Measurements from ENCODE around the gene SEMA3C.

Gene SEMA3C

GRCh38 chr7:80884511-80885195 lies 34.2 kb downstream of the SEMA3C start:
- DNase-seq, result no peak

- no peak for DNase-seq
Measured at GRCh38 chr7:80883154-80884025, 35.5 kb downstream of the SEMA3C start.

- DNase-seq, result no peak
Measured at GRCh38 chr7:80882213-80882801, 36.5 kb downstream of the SEMA3C start.

- no peak for DNase-seq
Measured at GRCh38 chr7:80881351-80881900, 37.4 kb downstream of the SEMA3C start.

GRCh38 chr7:80879849-80880248 lies 39.0 kb downstream of the SEMA3C start:
- no peak for DNase-seq

GRCh38 chr7:80876894-80877414 lies 41.9 kb downstream of the SEMA3C start:
- DNase-seq, result no peak

- DNase-seq, result no peak
Measured at GRCh38 chr7:80875537-80876120, 43.2 kb downstream of the SEMA3C start.

- no peak for DNase-seq
Measured at GRCh38 chr7:80873140-80873539, 45.7 kb downstream of the SEMA3C start.

- no peak for DNase-seq
Measured at GRCh38 chr7:80871228-80871627, 47.6 kb downstream of the SEMA3C start.

GRCh38 chr7:80870813-80871212 lies 48.0 kb downstream of the SEMA3C start:
- no peak for DNase-seq

GRCh38 chr7:80869821-80870751 lies 48.8 kb downstream of the SEMA3C start:
- DNase-seq, result no peak

GRCh38 chr7:80869106-80869784 lies 49.6 kb downstream of the SEMA3C start:
- DNase-seq, result no peak

- DNase-seq, result no peak
Measured at GRCh38 chr7:80868566-80868965, 50.3 kb downstream of the SEMA3C start.

- DNase-seq, result no peak
Measured at GRCh38 chr7:80860554-80860953, 58.3 kb downstream of the SEMA3C start.

GRCh38 chr7:80859272-80859970 lies 59.4 kb downstream of the SEMA3C start:
- no peak for DNase-seq

- no peak for DNase-seq
Measured at GRCh38 chr7:80858141-80858903, 60.5 kb downstream of the SEMA3C start.

- no peak for DNase-seq
Measured at GRCh38 chr7:80856769-80857168, 62.1 kb downstream of the SEMA3C start.

- DNase-seq, result no peak
Measured at GRCh38 chr7:80851896-80852476, 66.9 kb downstream of the SEMA3C start.

GRCh38 chr7:80848841-80849240 lies 70.0 kb downstream of the SEMA3C start:
- no peak for DNase-seq

All from NCI-H1694 treated with DMSO at 0.1 percent for 48 hours (cell line).